Upper lobe of left lung (tissue), 4 donors: ENCODE results near the gene SYNJ2.

ENCODE experiments used
- POLR2A ChIP-seq, 4 donors: fragments of 450-650 bp; IDR thresholded peaks; one replicate each; pipeline ENCODE4 v1.5.1; 2016 to 2017; ENCODE audit warnings: antibody characterized with exemption in 4 of 4, mild to moderate bottlenecking in 2 of 4
- POLR2AphosphoS5 ChIP-seq, 2 donors: sonication (generic); formaldehyde crosslinking; IDR thresholded peaks; one replicate each; pipeline ENCODE4 v1.5.1; 2017; ENCODE audit warnings: antibody characterized with exemption in 2 of 2
- TF ChIP-seq, protein P1 (sequence below), 6 experiments: fragments of 450-650 bp in 4 of 6; fragments of 200-600 bp in 2 of 6; sonication (generic) in 2 of 6; IDR thresholded peaks; one replicate each; pipeline ENCODE4 v1.5.1; 2016 to 2019; ENCODE audit warnings: antibody characterized with exemption in 6 of 6

GRCh38 chr6:158039571-158040050, 57.9 kb downstream of the SYNJ2 start:
- TF ChIP-seq, protein P1, sequence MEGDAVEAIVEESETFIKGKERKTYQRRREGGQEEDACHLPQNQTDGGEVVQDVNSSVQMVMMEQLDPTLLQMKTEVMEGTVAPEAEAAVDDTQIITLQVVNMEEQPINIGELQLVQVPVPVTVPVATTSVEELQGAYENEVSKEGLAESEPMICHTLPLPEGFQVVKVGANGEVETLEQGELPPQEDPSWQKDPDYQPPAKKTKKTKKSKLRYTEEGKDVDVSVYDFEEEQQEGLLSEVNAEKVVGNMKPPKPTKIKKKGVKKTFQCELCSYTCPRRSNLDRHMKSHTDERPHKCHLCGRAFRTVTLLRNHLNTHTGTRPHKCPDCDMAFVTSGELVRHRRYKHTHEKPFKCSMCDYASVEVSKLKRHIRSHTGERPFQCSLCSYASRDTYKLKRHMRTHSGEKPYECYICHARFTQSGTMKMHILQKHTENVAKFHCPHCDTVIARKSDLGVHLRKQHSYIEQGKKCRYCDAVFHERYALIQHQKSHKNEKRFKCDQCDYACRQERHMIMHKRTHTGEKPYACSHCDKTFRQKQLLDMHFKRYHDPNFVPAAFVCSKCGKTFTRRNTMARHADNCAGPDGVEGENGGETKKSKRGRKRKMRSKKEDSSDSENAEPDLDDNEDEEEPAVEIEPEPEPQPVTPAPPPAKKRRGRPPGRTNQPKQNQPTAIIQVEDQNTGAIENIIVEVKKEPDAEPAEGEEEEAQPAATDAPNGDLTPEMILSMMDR (IDR thresholded peaks at IDR 0.05) = no peak
- no peak for TF ChIP-seq POLR2A (IDR thresholded peaks at IDR 0.05)
- TF ChIP-seq POLR2AphosphoS5 (IDR thresholded peaks at IDR 0.05) = no peak
